ENCODE results near the gene ULK4.

DNA sequence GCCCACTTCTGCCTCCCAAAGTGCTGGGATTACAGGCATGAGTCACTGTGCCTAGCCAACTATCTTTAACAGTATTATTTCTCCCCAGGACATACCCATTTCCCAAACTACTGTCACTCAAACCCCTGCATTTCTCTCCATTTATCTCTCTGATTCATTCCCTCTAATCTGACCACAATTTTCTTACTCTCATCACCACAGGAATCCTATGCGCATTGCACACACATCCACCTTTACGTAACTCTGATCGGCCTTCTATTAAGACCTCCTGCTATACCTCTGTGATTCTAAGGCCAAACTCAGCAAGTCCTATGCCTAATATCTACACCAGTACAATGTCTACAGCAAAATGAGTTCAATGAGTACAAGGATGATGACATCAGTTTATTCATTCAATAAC, 235.0 kb downstream of the ULK4 start:
- TF ChIP-seq, protein P1, sequence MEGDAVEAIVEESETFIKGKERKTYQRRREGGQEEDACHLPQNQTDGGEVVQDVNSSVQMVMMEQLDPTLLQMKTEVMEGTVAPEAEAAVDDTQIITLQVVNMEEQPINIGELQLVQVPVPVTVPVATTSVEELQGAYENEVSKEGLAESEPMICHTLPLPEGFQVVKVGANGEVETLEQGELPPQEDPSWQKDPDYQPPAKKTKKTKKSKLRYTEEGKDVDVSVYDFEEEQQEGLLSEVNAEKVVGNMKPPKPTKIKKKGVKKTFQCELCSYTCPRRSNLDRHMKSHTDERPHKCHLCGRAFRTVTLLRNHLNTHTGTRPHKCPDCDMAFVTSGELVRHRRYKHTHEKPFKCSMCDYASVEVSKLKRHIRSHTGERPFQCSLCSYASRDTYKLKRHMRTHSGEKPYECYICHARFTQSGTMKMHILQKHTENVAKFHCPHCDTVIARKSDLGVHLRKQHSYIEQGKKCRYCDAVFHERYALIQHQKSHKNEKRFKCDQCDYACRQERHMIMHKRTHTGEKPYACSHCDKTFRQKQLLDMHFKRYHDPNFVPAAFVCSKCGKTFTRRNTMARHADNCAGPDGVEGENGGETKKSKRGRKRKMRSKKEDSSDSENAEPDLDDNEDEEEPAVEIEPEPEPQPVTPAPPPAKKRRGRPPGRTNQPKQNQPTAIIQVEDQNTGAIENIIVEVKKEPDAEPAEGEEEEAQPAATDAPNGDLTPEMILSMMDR (IDR thresholded peaks at IDR 0.05) = no peak
- TF ChIP-seq ELF1 (IDR thresholded peaks at IDR 0.05) (no peak), JUND (IDR thresholded peaks at IDR 0.05) (no peak), EP300 (IDR thresholded peaks at IDR 0.05; ENCODE audit: borderline replicate concordance in 1 of 2, low read depth in 1 of 2, low read length in 1 of 2) (no peak), NRF1 (IDR thresholded peaks at IDR 0.05; ENCODE audit: low read depth, low read length) (no peak), FOXM1 (IDR thresholded peaks at IDR 0.05; ENCODE audit: low read depth) (no peak), EZH2phosphoT487 (IDR thresholded peaks at IDR 0.05; ENCODE audit: borderline replicate concordance, low read depth) (no peak), RAD21 (IDR thresholded peaks at IDR 0.05; ENCODE audit: low read length) (no peak), GATA2 (CRISPR knock-in tag; IDR thresholded peaks at IDR 0.05) (no peak), POLR2AphosphoS5 (IDR thresholded peaks at IDR 0.05; ENCODE audit: low read depth, low read length) (no peak), TAF1 (IDR thresholded peaks at IDR 0.05; ENCODE audit: borderline replicate concordance, low read depth, low read length) (no peak), MXI1 (IDR thresholded peaks at IDR 0.05; ENCODE audit: low read depth, low read length) (no peak)
- TF ChIP-seq, protein P2, sequence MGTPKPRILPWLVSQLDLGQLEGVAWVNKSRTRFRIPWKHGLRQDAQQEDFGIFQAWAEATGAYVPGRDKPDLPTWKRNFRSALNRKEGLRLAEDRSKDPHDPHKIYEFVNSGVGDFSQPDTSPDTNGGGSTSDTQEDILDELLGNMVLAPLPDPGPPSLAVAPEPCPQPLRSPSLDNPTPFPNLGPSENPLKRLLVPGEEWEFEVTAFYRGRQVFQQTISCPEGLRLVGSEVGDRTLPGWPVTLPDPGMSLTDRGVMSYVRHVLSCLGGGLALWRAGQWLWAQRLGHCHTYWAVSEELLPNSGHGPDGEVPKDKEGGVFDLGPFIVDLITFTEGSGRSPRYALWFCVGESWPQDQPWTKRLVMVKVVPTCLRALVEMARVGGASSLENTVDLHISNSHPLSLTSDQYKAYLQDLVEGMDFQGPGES (IDR thresholded peaks at IDR 0.05; ENCODE audit: low read depth, low read length) = no peak
- TF ChIP-seq, protein P3, sequence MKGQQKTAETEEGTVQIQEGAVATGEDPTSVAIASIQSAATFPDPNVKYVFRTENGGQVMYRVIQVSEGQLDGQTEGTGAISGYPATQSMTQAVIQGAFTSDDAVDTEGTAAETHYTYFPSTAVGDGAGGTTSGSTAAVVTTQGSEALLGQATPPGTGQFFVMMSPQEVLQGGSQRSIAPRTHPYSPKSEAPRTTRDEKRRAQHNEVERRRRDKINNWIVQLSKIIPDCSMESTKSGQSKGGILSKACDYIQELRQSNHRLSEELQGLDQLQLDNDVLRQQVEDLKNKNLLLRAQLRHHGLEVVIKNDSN (IDR thresholded peaks at IDR 0.05; ENCODE audit: borderline replicate concordance, low read depth) = no peak
